DOHH2 (cell line): ENCODE measurements around the gene PTGER2.

Experiments used
- H3F3A ChIP-seq: fragments of 200-600 bp; sonication (generic), shearing (Covaris generic); 2 replicates; pipeline ENCODE4 v1.6.0; 2016; ENCODE audit warnings: antibody characterized with exemption, mild to moderate bottlenecking; ENCODE audit not compliant: control insufficient read depth, insufficient read depth
- H3K27ac ChIP-seq: fragments of 200-600 bp; sonication (generic); 2 replicates; pipeline ENCODE4 v1.5.1; 2014; ENCODE audit warnings: low read depth, mild to moderate bottlenecking, low read length, moderate library complexity
- H3K27me3 ChIP-seq: fragments of 200-600 bp; sonication (generic); 2 replicates; pipeline ENCODE4 v1.6.1; 2014; ENCODE audit warnings: mild to moderate bottlenecking, low read length, mixed read lengths; ENCODE audit not compliant: control insufficient read depth
- H3K36me3 ChIP-seq: fragments of 200-600 bp; sonication (generic); 2 replicates; pipeline ENCODE4 v1.6.1; 2014; ENCODE audit warnings: mild to moderate bottlenecking, low read length, moderate library complexity, mixed read lengths; ENCODE audit not compliant: control insufficient read depth
- H3K4me1 ChIP-seq: fragments of 200-600 bp; sonication (generic); 2 replicates; pipeline ENCODE4 v1.6.1; 2014; ENCODE audit warnings: mild to moderate bottlenecking, low read length, mixed read lengths; ENCODE audit not compliant: control insufficient read depth
- H3K4me2 ChIP-seq: fragments of 200-600 bp; sonication (generic); 2 replicates; pipeline ENCODE4 v1.6.0; 2014; ENCODE audit warnings: mild to moderate bottlenecking, low read length, moderate library complexity
- H3K4me3 ChIP-seq: fragments of 200-600 bp; sonication (generic); 2 replicates; pipeline ENCODE4 v1.5.1; 2014; ENCODE audit warnings: mild to moderate bottlenecking, low read length, mixed read lengths
- H3K79me2 ChIP-seq: fragments of 200-600 bp; sonication (generic); 2 replicates; pipeline ENCODE4 v1.6.1; 2014; ENCODE audit warnings: mild to moderate bottlenecking, low read length, mixed read lengths; ENCODE audit not compliant: control insufficient read depth
- H3K9me2 ChIP-seq: fragments of 200-600 bp; sonication (generic); replicated peaks from 2 replicates; pipeline ENCODE4 v1.6.1; 2014; ENCODE audit warnings: mild to moderate bottlenecking, low read length, mixed read lengths; ENCODE audit not compliant: control insufficient read depth
- H3K9me3 ChIP-seq: fragments of 200-600 bp; sonication (generic); 2 replicates; pipeline ENCODE4 v1.6.1; 2014; ENCODE audit warnings: antibody characterized with exemption, low read length, mixed read lengths; ENCODE audit not compliant: control insufficient read depth, insufficient read depth
- H4K20me1 ChIP-seq: fragments of 200-600 bp; sonication (generic); 2 replicates; pipeline ENCODE4 v1.6.0; 2014; ENCODE audit warnings: low read depth, mild to moderate bottlenecking, antibody characterized with exemption, low read length, moderate library complexity; ENCODE audit not compliant: control insufficient read depth, insufficient read depth
- EZH2phosphoT487 ChIP-seq: fragments of 200-600 bp; sonication (generic); IDR thresholded peaks from 2 replicates; pipeline ENCODE4 v1.6.1; 2017; ENCODE audit warnings: borderline replicate concordance, mild to moderate bottlenecking, antibody characterized with exemption, low read length, moderate library complexity, mixed read lengths
- TF ChIP-seq, protein P1 (sequence below): fragments of 200-600 bp; sonication (generic); IDR thresholded peaks from one replicate; pipeline ENCODE4 v1.5.1; 2014; ENCODE audit warnings: antibody characterized with exemption, mild to moderate bottlenecking, low read depth, low read length; ENCODE audit not compliant: poor library complexity, severe bottlenecking

PTGER2 gene

DNA sequence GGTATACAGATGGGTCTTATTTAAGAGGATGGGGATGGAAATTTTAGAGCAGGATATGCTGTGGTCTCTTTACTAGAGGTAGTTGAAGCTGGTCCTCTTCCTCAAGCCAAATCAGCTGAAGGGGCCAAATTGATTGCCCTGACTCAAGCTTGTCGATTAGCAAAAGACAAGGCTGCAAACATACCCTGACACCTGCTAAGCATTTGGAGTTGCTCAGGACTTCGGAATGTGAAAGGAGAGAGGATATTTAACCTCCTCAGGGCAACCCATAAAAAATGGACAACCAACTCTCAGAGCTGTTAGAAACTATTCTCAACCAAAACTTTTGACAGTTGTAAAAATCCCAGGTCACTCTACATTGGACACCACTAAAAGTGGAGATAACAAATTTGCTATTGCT is 31.0 kb upstream of the PTGER2 start:
- Histone ChIP-seq H3K27me3 (0 out of 2 replicates have a peak, but pooled peaks cover 5% of the 10 kb centered on the region), H3K9me2 (no peaks in the 10 kb centered on the region), H3K9me3 (no peaks in the 10 kb centered on the region), H3F3A (no peaks in the 10 kb centered on the region), H3K79me2 (no peaks in the 10 kb centered on the region), H4K20me1 (no peaks in the 10 kb centered on the region), H3K27ac (no peak overlapping the region), H3K4me1 (no peaks in the 10 kb centered on the region), H3K36me3 (no peaks in the 10 kb centered on the region), H3K4me3 (no peak overlapping the region), H3K4me2 (no peak overlapping the region)
- TF ChIP-seq, protein P1, sequence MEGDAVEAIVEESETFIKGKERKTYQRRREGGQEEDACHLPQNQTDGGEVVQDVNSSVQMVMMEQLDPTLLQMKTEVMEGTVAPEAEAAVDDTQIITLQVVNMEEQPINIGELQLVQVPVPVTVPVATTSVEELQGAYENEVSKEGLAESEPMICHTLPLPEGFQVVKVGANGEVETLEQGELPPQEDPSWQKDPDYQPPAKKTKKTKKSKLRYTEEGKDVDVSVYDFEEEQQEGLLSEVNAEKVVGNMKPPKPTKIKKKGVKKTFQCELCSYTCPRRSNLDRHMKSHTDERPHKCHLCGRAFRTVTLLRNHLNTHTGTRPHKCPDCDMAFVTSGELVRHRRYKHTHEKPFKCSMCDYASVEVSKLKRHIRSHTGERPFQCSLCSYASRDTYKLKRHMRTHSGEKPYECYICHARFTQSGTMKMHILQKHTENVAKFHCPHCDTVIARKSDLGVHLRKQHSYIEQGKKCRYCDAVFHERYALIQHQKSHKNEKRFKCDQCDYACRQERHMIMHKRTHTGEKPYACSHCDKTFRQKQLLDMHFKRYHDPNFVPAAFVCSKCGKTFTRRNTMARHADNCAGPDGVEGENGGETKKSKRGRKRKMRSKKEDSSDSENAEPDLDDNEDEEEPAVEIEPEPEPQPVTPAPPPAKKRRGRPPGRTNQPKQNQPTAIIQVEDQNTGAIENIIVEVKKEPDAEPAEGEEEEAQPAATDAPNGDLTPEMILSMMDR, result no peak
- TF ChIP-seq EZH2phosphoT487, result no peak

DNA sequence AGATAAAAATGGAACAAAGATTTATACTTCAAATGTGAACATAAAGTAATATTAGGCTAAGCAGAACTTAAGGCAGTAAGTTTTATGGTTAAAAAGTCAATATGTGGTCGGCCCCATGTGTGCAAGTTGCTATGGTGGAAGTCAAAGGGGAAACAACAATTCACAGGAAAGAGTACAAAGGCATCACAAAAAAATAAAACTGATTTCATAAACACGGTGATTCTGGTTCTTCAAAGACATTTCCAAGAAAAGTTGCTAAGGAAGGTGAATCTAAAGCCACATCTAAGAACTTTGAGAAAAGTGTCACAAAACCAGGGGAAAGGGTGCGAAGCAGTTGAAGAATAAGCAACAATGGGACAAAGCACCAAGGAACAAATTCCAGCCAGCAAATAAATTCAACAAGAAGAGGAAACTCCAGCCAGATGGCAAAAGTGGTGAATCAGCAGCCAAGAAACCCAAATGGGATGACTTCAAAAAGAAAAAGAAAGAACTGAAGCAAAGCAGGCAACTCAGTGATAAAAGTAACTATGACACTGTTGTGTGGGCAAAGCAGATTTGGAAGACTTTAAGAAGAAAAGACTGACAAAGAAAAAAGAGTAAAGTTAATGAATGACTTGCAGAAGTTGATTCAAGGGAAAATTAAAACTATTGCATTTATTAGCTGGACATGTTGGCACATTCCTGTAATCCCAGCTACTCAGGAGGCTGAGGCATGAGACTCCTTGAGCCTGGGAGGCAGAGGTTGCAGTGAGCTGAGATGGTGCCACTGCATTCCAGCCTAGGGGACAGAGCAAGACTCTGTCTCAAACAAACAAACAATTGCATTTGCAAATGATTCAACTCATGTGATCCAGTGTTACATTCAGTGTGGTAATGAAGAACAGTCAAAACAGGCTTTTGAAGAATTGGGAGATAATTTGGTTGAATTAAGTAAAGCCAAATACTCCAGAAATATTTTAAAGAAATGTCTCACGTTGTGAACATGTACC is 27.2 kb upstream of the PTGER2 start:
- H3K27me3 ChIP-seq, result peaks cover 5% of the 10 kb centered on the region; the same call in 1 of the 2 replicates
- H3K4me1 ChIP-seq, result no peaks in the 10 kb centered on the region
- H3K36me3 ChIP-seq, result no peaks in the 10 kb centered on the region
- no peak overlapping the region for H3K27ac ChIP-seq
- H3F3A ChIP-seq, result no peaks in the 10 kb centered on the region
- no peaks in the 10 kb centered on the region for H4K20me1 ChIP-seq
- TF ChIP-seq, protein P1, result no peak
- no peak for TF ChIP-seq EZH2phosphoT487
- H3K79me2 ChIP-seq, result no peaks in the 10 kb centered on the region
- no peak overlapping the region for H3K4me2 ChIP-seq
- H3K9me3 ChIP-seq, result no peaks in the 10 kb centered on the region
- H3K9me2 ChIP-seq, result no peaks in the 10 kb centered on the region
- H3K4me3 ChIP-seq, result no peak overlapping the region

- H3K79me2 ChIP-seq, result no peaks in the 10 kb centered on the region
- no peaks in the 10 kb centered on the region for H3K4me1 ChIP-seq
- H3K4me2 ChIP-seq, result no peak overlapping the region
- no peak overlapping the region for H3K4me3 ChIP-seq
- TF ChIP-seq, protein P1, result no peak
- no peak for TF ChIP-seq EZH2phosphoT487
- no peaks in the 10 kb centered on the region for H3F3A ChIP-seq
- H3K9me2 ChIP-seq, result no peaks in the 10 kb centered on the region
- no peaks in the 10 kb centered on the region for H3K36me3 ChIP-seq
- no peak overlapping the region for H3K27ac ChIP-seq
- H3K9me3 ChIP-seq, result no peaks in the 10 kb centered on the region
- peaks cover 3% of the 10 kb centered on the region for H3K27me3 ChIP-seq
- H4K20me1 ChIP-seq, result no peaks in the 10 kb centered on the region
Measured at GRCh38 chr14:52296378-52296777, 17.7 kb upstream of the PTGER2 start.
